ENCODE results near the gene POLR2A.

The POLR2A gene

GRCh38 chr17:7465597-7466275 is 18.4 kb upstream of the POLR2A start:
- Histone ChIP-seq H3K27ac (peak overlapping the region; percentile 89), H3K4me2 (ENCODE audit: low read length) (no peak overlapping the region), H3K27me3 (ENCODE audit: control insufficient read depth, insufficient read depth, low read length) (no peaks in the 10 kb centered on the region), H3K4me3 (ENCODE audit: low read depth, low read length) (no peak overlapping the region), H2AFZ (no peak overlapping the region), H3K9ac (no peak overlapping the region), H3K4me1 (peaks cover 31% of the 10 kb centered on the region), H3K9me3 (ENCODE audit: control insufficient read depth, low read length) (no peaks in the 10 kb centered on the region), H3K36me3 (ENCODE audit: control insufficient read depth, insufficient read depth, low read length) (no peaks in the 10 kb centered on the region), H3K79me2 (peaks cover 66% of the 10 kb centered on the region)
- no peak for TF ChIP-seq CTCF (IDR thresholded peaks at IDR 0.05)

GRCh38 chr17:7466318-7466638 is 17.9 kb upstream of the POLR2A start:
- Histone ChIP-seq H3K27ac (peak overlapping the region; percentile 89), H3K4me1 (peaks cover 36% of the 10 kb centered on the region), H3K4me3 (ENCODE audit: low read depth, low read length) (no peak overlapping the region), H3K36me3 (ENCODE audit: control insufficient read depth, insufficient read depth, low read length) (no peaks in the 10 kb centered on the region), H3K79me2 (peaks cover 72% of the 10 kb centered on the region), H2AFZ (no peak overlapping the region), H3K4me2 (ENCODE audit: low read length) (no peak overlapping the region), H3K9me3 (ENCODE audit: control insufficient read depth, low read length) (no peaks in the 10 kb centered on the region), H3K9ac (no peak overlapping the region), H3K27me3 (ENCODE audit: control insufficient read depth, insufficient read depth, low read length) (no peaks in the 10 kb centered on the region)
- no peak for TF ChIP-seq CTCF (IDR thresholded peaks at IDR 0.05)

- H3K4me3 ChIP-seq (ENCODE audit: low read depth, low read length) = no peak overlapping the region
- no peaks in the 10 kb centered on the region for H3K27me3 ChIP-seq (ENCODE audit: control insufficient read depth, insufficient read depth, low read length)
- H3K9me3 ChIP-seq (ENCODE audit: control insufficient read depth, low read length) = no peaks in the 10 kb centered on the region
- H3K36me3 ChIP-seq (ENCODE audit: control insufficient read depth, insufficient read depth, low read length) = no peaks in the 10 kb centered on the region
- H2AFZ ChIP-seq = peak overlapping the region; percentile 39
- no peak overlapping the region for H3K9ac ChIP-seq
- H3K27ac ChIP-seq = peak overlapping the region; percentile 89
- peak overlapping the region; percentile 29 for H3K4me2 ChIP-seq (ENCODE audit: low read length)
- no peak for TF ChIP-seq CTCF (IDR thresholded peaks at IDR 0.05)
- peaks cover 73% of the 10 kb centered on the region for H3K79me2 ChIP-seq
- H3K4me1 ChIP-seq = peaks cover 41% of the 10 kb centered on the region
Observed at GRCh38 chr17:7466639-7467341, 17.4 kb upstream of the POLR2A start.

- Histone ChIP-seq H3K9ac (no peak overlapping the region), H3K4me3 (ENCODE audit: low read depth, low read length) (no peak overlapping the region), H3K36me3 (ENCODE audit: control insufficient read depth, insufficient read depth, low read length) (no peaks in the 10 kb centered on the region), H3K4me2 (ENCODE audit: low read length) (peak overlapping the region; percentile 29), H3K27me3 (ENCODE audit: control insufficient read depth, insufficient read depth, low read length) (no peaks in the 10 kb centered on the region), H3K4me1 (peaks cover 44% of the 10 kb centered on the region), H2AFZ (no peak overlapping the region), H3K9me3 (ENCODE audit: control insufficient read depth, low read length) (no peaks in the 10 kb centered on the region), H3K27ac (peak overlapping the region; percentile 89), H3K79me2 (peaks cover 75% of the 10 kb centered on the region)
- no peak for TF ChIP-seq CTCF (IDR thresholded peaks at IDR 0.05)
Observed at GRCh38 chr17:7467498-7467897, 16.7 kb upstream of the POLR2A start.

GRCh38 chr17:7468290-7468689 is 15.9 kb upstream of the POLR2A start:
- H3K27me3 ChIP-seq (ENCODE audit: control insufficient read depth, insufficient read depth, low read length) = no peaks in the 10 kb centered on the region
- no peak overlapping the region for H3K4me3 ChIP-seq (ENCODE audit: low read depth, low read length)
- no peak for TF ChIP-seq CTCF (IDR thresholded peaks at IDR 0.05)
- no peak overlapping the region for H3K4me2 ChIP-seq (ENCODE audit: low read length)
- H3K4me1 ChIP-seq = peaks cover 44% of the 10 kb centered on the region
- H3K79me2 ChIP-seq = peaks cover 74% of the 10 kb centered on the region
- no peaks in the 10 kb centered on the region for H3K36me3 ChIP-seq (ENCODE audit: control insufficient read depth, insufficient read depth, low read length)
- H3K9ac ChIP-seq = no peak overlapping the region
- peak overlapping the region; percentile 89 for H3K27ac ChIP-seq
- H2AFZ ChIP-seq = no peak overlapping the region
- no peaks in the 10 kb centered on the region for H3K9me3 ChIP-seq (ENCODE audit: control insufficient read depth, low read length)
